ENCODE measurements around the gene FAM124B. TPM values are rescaled to one million over a fixed set of nuclear protein-coding genes. Genes with fewer than 3 reads are reported as not detected.

FAM124B gene
- polyA plus RNA-seq, 1 donor (not counting 4 experiments of a cell fraction or from before 2014, with no cell fraction given) = 0.03 TPM

- no peak overlapping the region for H3K27ac ChIP-seq (ENCODE audit: control insufficient read depth, insufficient read depth, low read length)
- H4K20me1 ChIP-seq (ENCODE audit: control insufficient read depth, extremely low read depth, insufficient read depth, low read length) = no peaks in the 10 kb centered on the region
- no peak overlapping the region for H3K9ac ChIP-seq (ENCODE audit: control insufficient read depth, extremely low read depth, insufficient read depth, low read length)
- no peaks in the 10 kb centered on the region for H3K36me3 ChIP-seq (ENCODE audit: control insufficient read depth in 2 of 2, extremely low read depth in 1 of 2, insufficient read depth in 2 of 2, low read length in 2 of 2)
- no peaks in the 10 kb centered on the region for H3K4me1 ChIP-seq (ENCODE audit: control insufficient read depth, extremely low read depth, insufficient read depth, low read length)
- no peaks in the 10 kb centered on the region for H3K9me1 ChIP-seq (ENCODE audit: control insufficient read depth, extremely low read depth, insufficient read depth, low read length)
- H3K4me2 ChIP-seq (ENCODE audit: control insufficient read depth, extremely low read depth, insufficient read depth, low read depth, low read length) = no peak overlapping the region
- TF ChIP-seq CTCF (optimal IDR thresholded peaks at IDR 0.05 in 1 of 3, IDR thresholded peaks at IDR 0.05 in 1 of 3, conservative IDR thresholded peaks at IDR 0.05 in 1 of 3; ENCODE audit: extremely low read depth in 1 of 3, insufficient read depth in 2 of 3, low read length in 3 of 3) = no peak
- TF ChIP-seq EZH2 (IDR thresholded peaks at IDR 0.05; ENCODE audit: low read length) = no peak
- H3K9me3 ChIP-seq (ENCODE audit: control insufficient read depth, low read depth, low read length) = no peaks in the 10 kb centered on the region
- no peaks in the 10 kb centered on the region for H3K27me3 ChIP-seq (ENCODE audit: control insufficient read depth, extremely low read depth, insufficient read depth, low read length)
- no peaks in the 10 kb centered on the region for H3K79me2 ChIP-seq (ENCODE audit: control insufficient read depth, insufficient read depth, low read length)
- DNase-seq (ENCODE audit: low read depth, low spot score) (no peak), FAIRE-seq (no peak)
- H3K4me3 ChIP-seq (ENCODE audit: control insufficient read depth in 2 of 3, extremely low read depth in 1 of 3, insufficient read depth in 2 of 3, low read depth in 1 of 3, low read length in 3 of 3) = no peak overlapping the region
- H2AFZ ChIP-seq (ENCODE audit: control insufficient read depth, low read length) = no peak overlapping the region
- dilution Hi-C loops (cut with MboI; ENCODE audit: extremely low pct_ligation_motif_present, low sequenced_read_pairs) = no loop called here
Measured at GRCh38 chr2:224429441-224429810, 27.5 kb upstream of the FAM124B start.

DNA sequence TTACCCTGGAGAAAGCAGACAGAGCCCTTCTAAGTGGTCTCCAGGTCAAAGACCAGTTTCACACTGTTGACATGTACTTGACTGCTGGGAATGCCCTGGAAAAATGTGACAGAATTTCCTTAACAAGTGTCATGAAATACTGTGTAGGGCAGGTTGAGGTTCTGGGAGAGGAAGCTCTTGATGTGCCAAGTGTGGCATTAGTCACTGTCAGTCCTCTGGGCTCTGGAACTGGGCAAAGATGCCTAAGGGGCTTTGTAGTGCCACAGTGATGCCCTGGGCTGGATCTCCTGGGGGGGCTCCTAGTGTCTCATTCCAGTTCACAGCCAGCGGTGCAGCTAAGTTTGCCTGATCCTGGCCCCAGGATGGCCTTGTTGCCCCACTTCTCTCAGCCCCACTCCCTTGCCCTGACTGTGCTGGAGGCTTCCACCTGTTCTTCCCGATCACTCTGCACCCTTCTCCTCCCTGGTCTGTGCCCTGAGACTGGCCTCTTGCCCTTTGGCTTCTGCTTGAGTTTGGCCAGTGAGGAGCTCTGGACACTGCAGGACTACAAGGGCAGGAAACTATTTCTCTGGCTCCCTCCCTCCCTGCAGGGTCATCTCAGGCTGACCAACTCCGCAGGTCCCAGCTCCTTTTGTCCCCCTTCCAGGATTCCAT is 27.0 kb upstream of the FAM124B start:
- Histone ChIP-seq H3K9me1 (ENCODE audit: control insufficient read depth, extremely low read depth, insufficient read depth, low read length) (no peaks in the 10 kb centered on the region), H3K4me3 (ENCODE audit: control insufficient read depth in 2 of 3, extremely low read depth in 1 of 3, insufficient read depth in 2 of 3, low read depth in 1 of 3, low read length in 3 of 3) (no peak overlapping the region), H4K20me1 (ENCODE audit: control insufficient read depth, extremely low read depth, insufficient read depth, low read length) (no peaks in the 10 kb centered on the region), H2AFZ (ENCODE audit: control insufficient read depth, low read length) (no peak overlapping the region), H3K4me2 (ENCODE audit: control insufficient read depth, extremely low read depth, insufficient read depth, low read depth, low read length) (no peak overlapping the region), H3K4me1 (ENCODE audit: control insufficient read depth, extremely low read depth, insufficient read depth, low read length) (no peaks in the 10 kb centered on the region), H3K36me3 (ENCODE audit: control insufficient read depth in 2 of 2, extremely low read depth in 1 of 2, insufficient read depth in 2 of 2, low read length in 2 of 2) (no peaks in the 10 kb centered on the region), H3K9ac (ENCODE audit: control insufficient read depth, extremely low read depth, insufficient read depth, low read length) (no peak overlapping the region), H3K27ac (ENCODE audit: control insufficient read depth, insufficient read depth, low read length) (no peak overlapping the region), H3K9me3 (ENCODE audit: control insufficient read depth, low read depth, low read length) (no peaks in the 10 kb centered on the region), H3K27me3 (ENCODE audit: control insufficient read depth, extremely low read depth, insufficient read depth, low read length) (no peaks in the 10 kb centered on the region), H3K79me2 (ENCODE audit: control insufficient read depth, insufficient read depth, low read length) (no peaks in the 10 kb centered on the region)
- FAIRE-seq (no peak), DNase-seq (ENCODE audit: low read depth, low spot score) (no peak)
- dilution Hi-C loops (cut with MboI; ENCODE audit: extremely low pct_ligation_motif_present, low sequenced_read_pairs) = no loop called here
- no peak for TF ChIP-seq CTCF (optimal IDR thresholded peaks at IDR 0.05 in 1 of 3, IDR thresholded peaks at IDR 0.05 in 1 of 3, conservative IDR thresholded peaks at IDR 0.05 in 1 of 3; ENCODE audit: extremely low read depth in 1 of 3, insufficient read depth in 2 of 3, low read length in 3 of 3)
- TF ChIP-seq EZH2 (IDR thresholded peaks at IDR 0.05; ENCODE audit: low read length) = no peak

Data from keratinocyte (primary cell).